Uterus (tissue), 2 donors: ENCODE results near the gene FCRL6.

ENCODE experiments used
- CTCF ChIP-seq, 4 experiments: fragments of 200-600 bp in 2 of 4; fragments of 450-650 bp in 2 of 4; sonication (generic) in 2 of 4; IDR thresholded peaks; one replicate each; pipeline ENCODE4 v1.5.1; 2016 to 2019; ENCODE audit warnings: antibody characterized with exemption in 4 of 4, mild to moderate bottlenecking in 2 of 4, moderate library complexity in 1 of 4
- POLR2A ChIP-seq, 2 donors: fragments of 450-650 bp; IDR thresholded peaks; one replicate each; pipeline ENCODE4 v1.6.1; 2016; ENCODE audit warnings: antibody characterized with exemption in 2 of 2, mild to moderate bottlenecking in 1 of 2, moderate library complexity in 1 of 2

- no peak for TF ChIP-seq CTCF (IDR thresholded peaks at IDR 0.05)
- TF ChIP-seq POLR2A (IDR thresholded peaks at IDR 0.05), result no peak
Measured at GRCh38 chr1:159831412-159832141, 29.4 kb downstream of the FCRL6 start.
